ENCODE data around the gene KLRB1. TPM values are rescaled to one million over a fixed set of nuclear protein-coding genes. Genes with fewer than 3 reads are reported as not detected.
"Not testable (repeated sequence)": the region's sequence is repeated elsewhere in the genome, so short reads cannot be mapped to it uniquely, and the experiment has no call there.

KLRB1 gene
- total RNA-seq, 2 experiments from 2014 or later = 4.7 to 4.9 TPM

DNA sequence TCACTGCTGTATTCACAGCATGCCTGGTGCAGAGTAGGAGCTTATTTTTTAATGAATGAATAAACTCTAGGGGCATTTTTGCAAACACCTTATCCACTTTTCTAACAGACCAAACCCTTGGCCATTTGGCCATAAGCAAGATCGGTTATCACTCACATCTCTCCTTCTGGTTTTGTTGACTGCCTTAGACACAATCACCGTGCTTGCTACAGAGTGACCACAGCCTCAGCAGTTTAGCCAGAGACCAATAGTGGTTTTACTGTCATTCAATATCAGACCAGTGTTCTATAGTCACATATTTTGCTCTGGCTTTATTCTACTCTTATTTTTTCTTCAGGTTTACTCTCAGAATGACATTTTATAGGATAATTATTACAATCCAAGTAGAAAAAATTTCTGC is 2.2 kb downstream of the KLRB1 start:
- Mint-ChIP-seq H3K9me3 (peaks cover 3% of the 10 kb centered on the region), H3K4me3 (peak overlapping the region; percentile 46), H3K27me3 (no peaks in the 10 kb centered on the region), H3K4me1 (ENCODE audit: low read depth) (peaks cover 12% of the 10 kb centered on the region), H3K36me3 (ENCODE audit: low read depth) (peaks cover 4% of the 10 kb centered on the region), H3K27ac (peak overlapping the region; percentile 14)
- TF ChIP-seq, protein P1, sequence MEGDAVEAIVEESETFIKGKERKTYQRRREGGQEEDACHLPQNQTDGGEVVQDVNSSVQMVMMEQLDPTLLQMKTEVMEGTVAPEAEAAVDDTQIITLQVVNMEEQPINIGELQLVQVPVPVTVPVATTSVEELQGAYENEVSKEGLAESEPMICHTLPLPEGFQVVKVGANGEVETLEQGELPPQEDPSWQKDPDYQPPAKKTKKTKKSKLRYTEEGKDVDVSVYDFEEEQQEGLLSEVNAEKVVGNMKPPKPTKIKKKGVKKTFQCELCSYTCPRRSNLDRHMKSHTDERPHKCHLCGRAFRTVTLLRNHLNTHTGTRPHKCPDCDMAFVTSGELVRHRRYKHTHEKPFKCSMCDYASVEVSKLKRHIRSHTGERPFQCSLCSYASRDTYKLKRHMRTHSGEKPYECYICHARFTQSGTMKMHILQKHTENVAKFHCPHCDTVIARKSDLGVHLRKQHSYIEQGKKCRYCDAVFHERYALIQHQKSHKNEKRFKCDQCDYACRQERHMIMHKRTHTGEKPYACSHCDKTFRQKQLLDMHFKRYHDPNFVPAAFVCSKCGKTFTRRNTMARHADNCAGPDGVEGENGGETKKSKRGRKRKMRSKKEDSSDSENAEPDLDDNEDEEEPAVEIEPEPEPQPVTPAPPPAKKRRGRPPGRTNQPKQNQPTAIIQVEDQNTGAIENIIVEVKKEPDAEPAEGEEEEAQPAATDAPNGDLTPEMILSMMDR (IDR thresholded peaks at IDR 0.05) = no peak
- ATAC-seq (no peak), DNase-seq (no peak)
- ChIA-PET CTCF (no interaction called here), POLR2A (no interaction called here)
- intact Hi-C loops (cut with micrococcal nuclease) = no loop called here

DNA sequence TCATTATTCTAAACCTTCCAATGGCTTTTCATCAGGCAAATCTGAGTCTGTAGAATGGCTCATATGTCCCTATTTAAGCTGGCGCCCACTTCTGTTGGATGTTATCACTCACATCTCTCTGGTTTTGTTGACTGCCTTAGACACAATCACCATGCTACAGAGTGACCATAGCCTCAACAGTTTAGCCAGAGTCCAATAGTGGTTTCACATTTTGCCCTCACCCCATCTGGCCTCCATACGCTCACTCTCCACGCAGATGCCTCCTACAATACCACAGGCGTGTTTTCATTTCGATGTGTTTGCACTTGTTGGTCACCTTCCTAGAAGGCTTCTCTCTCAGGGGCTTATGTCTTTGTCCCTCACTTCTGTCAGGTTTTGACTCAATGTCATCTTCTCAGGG is 3.4 kb downstream of the KLRB1 start:
- Mint-ChIP-seq H3K4me3 (peak overlapping the region; percentile 9), H3K27ac (peak overlapping the region; percentile 60), H3K4me1 (ENCODE audit: low read depth) (peaks cover 9% of the 10 kb centered on the region), H3K36me3 (ENCODE audit: low read depth) (no peaks in the 10 kb centered on the region), H3K9me3 (peaks cover 3% of the 10 kb centered on the region), H3K27me3 (no peaks in the 10 kb centered on the region)
- intact Hi-C loops (cut with micrococcal nuclease) = no loop called here
- no peak for DNase-seq
- TF ChIP-seq, protein P1 (IDR thresholded peaks at IDR 0.05) = no peak
- ChIA-PET POLR2A (no interaction called here), CTCF (no interaction called here)
- ATAC-seq = peak; percentile 45

DNA sequence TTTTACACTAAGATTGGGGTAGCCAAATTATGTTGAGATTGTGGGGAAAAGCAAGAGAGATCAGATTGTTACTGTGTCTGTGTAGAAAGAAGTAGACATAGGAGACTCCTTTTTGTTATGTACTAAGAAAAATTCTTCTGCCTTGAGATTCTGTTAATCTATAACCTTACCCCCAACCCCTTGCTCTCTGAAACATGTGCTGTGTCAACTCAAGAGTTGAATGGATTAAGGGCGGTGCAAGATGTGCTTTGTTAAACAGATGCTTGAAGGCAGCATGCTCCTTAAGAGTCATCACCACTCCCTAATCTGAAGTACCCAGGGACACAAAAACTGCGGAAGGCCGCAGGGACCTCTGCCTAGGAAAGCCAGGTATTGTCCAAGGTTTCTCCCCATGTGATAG is 7.3 kb downstream of the KLRB1 start:
- DNase-seq; POLR2A ChIA-PET; CTCF ChIA-PET; H3K9me3 Mint-ChIP-seq; H3K4me1 Mint-ChIP-seq (ENCODE audit: low read depth); intact Hi-C loops (cut with micrococcal nuclease); H3K27me3 Mint-ChIP-seq; H3K27ac Mint-ChIP-seq; H3K36me3 Mint-ChIP-seq (ENCODE audit: low read depth); H3K4me3 Mint-ChIP-seq; ATAC-seq: not testable (repeated sequence)

DNA sequence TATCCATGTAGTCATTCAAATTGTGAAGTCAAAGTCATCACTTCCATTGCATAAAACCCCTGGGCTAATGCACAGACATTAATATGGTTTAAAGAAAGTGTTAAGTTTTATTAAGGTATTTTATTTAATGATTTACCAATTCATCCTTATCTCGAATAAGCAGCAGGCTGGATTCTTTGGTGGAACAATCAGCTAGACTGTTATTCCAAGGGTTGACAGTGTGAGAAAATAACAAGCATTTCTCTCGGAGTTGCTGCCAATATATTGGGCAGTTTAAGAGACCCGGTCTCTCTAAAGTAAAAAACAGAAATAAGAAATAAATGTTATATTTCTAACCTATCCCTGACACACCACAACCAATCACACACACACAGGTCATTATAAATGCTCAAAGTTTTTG is 9.4 kb downstream of the KLRB1 start:
- Mint-ChIP-seq H3K27me3 (no peaks in the 10 kb centered on the region), H3K27ac (no peak overlapping the region), H3K36me3 (ENCODE audit: low read depth) (peaks cover 3% of the 10 kb centered on the region), H3K9me3 (no peaks in the 10 kb centered on the region), H3K4me3 (no peak overlapping the region), H3K4me1 (ENCODE audit: low read depth) (no peaks in the 10 kb centered on the region)
- ChIA-PET CTCF (no interaction called here), POLR2A (no interaction called here)
- ATAC-seq (no peak), DNase-seq (no peak)
- TF ChIP-seq, protein P1 (IDR thresholded peaks at IDR 0.05) = no peak
- intact Hi-C loops (cut with micrococcal nuclease) = no loop called here

DNA sequence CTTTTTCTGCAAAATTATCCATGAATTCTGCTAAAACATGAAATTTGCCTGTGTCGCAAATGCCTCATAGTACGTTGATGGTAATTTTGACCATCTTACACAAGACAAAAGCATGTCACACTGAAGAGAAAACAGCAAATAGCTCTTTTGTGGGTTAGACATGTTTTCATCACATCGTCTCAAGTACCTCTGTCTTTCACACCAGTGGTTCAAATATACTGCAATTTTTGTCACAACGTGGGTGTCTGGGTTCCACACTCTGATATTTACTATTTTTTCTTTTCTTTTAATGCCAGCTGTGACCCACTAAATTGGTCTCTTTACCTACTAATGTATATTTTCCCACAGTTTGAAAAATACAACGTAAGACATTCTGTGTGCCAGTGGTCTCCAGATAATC is 10.4 kb downstream of the KLRB1 start:
- ATAC-seq (no peak), DNase-seq (no peak)
- CTCF ChIA-PET = no interaction called here
- H3K27me3 Mint-ChIP-seq = no peaks in the 10 kb centered on the region
- H3K36me3 Mint-ChIP-seq (ENCODE audit: low read depth) = peaks cover 3% of the 10 kb centered on the region
- POLR2A ChIA-PET = interaction anchor here (0.6 kb wide), 1 partner anchor 992 kb away, joined by 3 read pairs; no protein-coding TSS in a partner anchor
- no peaks in the 10 kb centered on the region for H3K4me1 Mint-ChIP-seq (ENCODE audit: low read depth)
- H3K27ac Mint-ChIP-seq = no peak overlapping the region
- H3K9me3 Mint-ChIP-seq = no peaks in the 10 kb centered on the region
- TF ChIP-seq, protein P1 (IDR thresholded peaks at IDR 0.05) = no peak
- H3K4me3 Mint-ChIP-seq = no peak overlapping the region
- intact Hi-C loops (cut with micrococcal nuclease) = no loop called here

DNA sequence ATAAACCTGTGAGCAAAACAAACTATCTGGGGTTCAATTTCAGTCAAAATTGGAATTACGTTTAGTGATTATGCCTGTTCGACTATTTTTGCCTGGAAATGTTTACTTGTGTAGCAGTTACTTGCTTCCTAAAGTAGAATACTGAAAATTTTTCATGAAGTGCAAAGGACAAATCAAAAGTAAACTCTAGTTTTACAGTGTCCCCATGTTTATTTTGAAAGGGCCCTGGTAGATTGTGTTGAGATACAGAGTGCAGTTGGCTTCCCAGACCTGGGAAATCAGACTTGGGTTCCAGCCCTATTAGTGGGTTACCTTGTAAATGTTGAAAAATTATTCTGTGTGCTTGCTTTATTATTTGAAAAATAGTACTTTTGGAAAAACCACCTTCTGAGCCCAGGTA is 17.3 kb downstream of the KLRB1 start:
- H3K9me3 Mint-ChIP-seq = no peaks in the 10 kb centered on the region
- no peaks in the 10 kb centered on the region for H3K27me3 Mint-ChIP-seq
- peaks cover 3% of the 10 kb centered on the region for H3K36me3 Mint-ChIP-seq (ENCODE audit: low read depth)
- intact Hi-C loops (cut with micrococcal nuclease) = no loop called here
- DNase-seq = no peak
- no peak overlapping the region for H3K4me3 Mint-ChIP-seq
- CTCF ChIA-PET = interaction anchor here (0.6 to 1.4 kb wide), 2 partner anchors 12 to 402 kb away, joined by 3 read pairs; no protein-coding TSS in a partner anchor
- TF ChIP-seq, protein P1 (IDR thresholded peaks at IDR 0.05) = no peak
- POLR2A ChIA-PET = no interaction called here
- no peak overlapping the region for H3K27ac Mint-ChIP-seq
- no peaks in the 10 kb centered on the region for H3K4me1 Mint-ChIP-seq (ENCODE audit: low read depth)
- ATAC-seq = no peak

All from activated CD8-positive, alpha-beta T cell treated with anti-CD3 and anti-CD28 coated beads for 36 hours (primary cell).